HL-60/S4 treated with phorbol 12-myristate 13-acetate at 8.2 ng/mL for 4 days and 3 days (cell line): Measurements from ENCODE around the gene UQCC3.
"Not testable (repeated sequence)": the region's sequence is repeated elsewhere in the genome, so short reads cannot be mapped to it uniquely, and the experiment has no call there.

Experiments used
- in situ Hi-C: fragments of 300-500 bp; cut with MboI; formaldehyde crosslinking; loops from 2 replicates; pipeline ENCODE4 v1.15.0; 2022; ENCODE audit warnings: low sequenced_read_pairs

Gene UQCC3, protein sequence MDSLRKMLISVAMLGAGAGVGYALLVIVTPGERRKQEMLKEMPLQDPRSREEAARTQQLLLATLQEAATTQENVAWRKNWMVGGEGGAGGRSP

DNA sequence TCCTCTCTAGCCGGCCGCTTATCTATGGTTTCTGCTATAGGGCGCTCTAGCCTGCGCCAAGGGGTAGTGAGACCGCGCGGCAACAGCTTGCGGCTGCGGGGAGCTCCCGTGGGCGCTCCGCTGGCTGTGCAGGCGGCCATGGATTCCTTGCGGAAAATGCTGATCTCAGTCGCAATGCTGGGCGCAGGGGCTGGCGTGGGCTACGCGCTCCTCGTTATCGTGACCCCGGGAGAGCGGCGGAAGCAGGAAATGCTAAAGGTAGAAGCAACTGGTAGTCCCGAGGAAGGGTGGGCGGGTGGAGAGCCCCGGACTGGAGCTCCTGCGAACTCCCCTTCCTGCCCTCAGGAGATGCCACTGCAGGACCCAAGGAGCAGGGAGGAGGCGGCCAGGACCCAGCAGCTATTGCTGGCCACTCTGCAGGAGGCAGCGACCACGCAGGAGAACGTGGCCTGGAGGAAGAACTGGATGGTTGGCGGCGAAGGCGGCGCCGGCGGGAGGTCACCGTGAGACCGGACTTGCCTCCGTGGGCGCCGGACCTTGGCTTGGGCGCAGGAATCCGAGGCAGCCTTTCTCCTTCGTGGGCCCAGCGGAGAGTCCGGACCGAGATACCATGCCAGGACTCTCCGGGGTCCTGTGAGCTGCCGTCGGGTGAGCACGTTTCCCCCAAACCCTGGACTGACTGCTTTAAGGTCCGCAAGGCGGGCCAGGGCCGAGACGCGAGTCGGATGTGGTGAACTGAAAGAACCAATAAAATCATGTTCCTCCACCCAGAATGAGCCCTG, at the start of gene UQCC3, which contains the start of gene LBHD1:
UQCC3 (plus strand) TSS at position 66 of the 782 bp plus-strand sequence; CDS start at position 139, 73 bp downstream.
LBHD1 (minus strand) TSS at position 660 of the 782 bp plus-strand sequence. CDS start 2,236 bp downstream, outside the sequence.
- in situ Hi-C loops: no loop called here

DNA sequence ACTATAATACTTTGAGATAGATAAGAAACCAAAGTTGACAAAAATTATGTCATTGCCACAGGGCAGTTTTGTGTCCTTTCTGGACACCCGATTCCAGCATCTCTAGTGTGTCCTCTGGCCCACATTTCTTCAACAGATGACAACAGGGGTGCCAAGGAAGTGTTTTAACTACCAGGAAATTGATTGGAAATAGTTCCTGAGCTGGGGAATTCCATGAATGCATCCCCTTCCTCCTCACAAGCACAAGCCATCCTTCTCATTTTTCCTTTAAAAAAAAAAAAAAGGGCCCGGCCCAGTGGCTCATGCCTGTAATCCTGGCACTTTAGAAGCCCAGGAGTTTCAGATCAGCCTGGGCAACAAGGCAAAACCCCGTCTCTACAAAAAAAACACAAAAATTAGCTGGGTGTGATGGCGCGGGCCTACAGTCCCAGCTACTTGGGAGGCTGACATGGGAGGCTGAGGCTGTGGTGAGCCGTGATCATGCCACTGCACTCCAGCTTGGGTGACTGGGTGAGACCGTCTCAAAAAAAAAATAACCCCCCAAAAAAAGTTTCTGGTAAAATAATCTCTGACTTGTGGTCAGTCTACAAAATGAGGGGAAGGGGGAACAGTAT, 48.9 kb upstream of the UQCC3 start:
- in situ Hi-C loops: no loop called here

DNA sequence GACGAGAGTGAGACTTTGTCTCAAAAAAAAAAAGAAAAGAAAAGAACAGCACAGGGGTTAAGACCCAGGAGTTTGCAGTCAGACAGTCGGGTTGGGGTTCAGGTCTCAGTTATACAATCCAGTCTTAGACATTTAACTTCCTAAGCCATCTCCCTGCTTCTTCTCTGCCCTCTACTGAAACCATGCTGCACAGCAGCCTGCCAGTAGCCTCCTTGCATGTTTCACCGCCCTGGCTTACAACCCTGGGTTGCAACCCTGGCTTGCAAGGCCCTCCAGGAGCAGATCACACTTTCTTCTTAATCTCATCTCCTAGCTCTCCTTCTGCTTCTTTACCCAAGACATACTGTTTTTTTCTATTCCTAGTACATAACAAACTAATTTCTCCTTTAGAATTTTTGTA, 43.8 kb upstream of the UQCC3 start:
- in situ Hi-C loops: no loop called here

DNA sequence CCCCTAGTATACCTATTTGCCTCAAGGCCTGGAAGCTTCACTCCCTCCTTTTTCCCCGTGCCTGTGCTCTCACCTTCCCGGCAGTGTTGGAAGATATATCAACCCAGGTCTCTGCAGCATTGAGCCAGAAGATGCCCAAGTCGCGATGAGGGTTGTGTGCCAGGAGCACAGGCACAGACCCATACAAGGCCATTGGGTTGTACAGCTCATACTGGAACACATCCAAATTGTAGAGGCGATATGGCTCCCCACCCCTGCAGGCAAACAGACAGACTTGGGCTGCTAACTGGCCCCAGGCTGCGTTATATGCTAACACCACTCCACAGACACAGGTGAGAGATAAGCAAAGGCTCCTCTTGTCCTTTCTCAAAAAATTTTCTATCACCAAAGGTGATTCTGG, 39.0 kb upstream of the UQCC3 start:
- in situ Hi-C loops: no loop called here

DNA sequence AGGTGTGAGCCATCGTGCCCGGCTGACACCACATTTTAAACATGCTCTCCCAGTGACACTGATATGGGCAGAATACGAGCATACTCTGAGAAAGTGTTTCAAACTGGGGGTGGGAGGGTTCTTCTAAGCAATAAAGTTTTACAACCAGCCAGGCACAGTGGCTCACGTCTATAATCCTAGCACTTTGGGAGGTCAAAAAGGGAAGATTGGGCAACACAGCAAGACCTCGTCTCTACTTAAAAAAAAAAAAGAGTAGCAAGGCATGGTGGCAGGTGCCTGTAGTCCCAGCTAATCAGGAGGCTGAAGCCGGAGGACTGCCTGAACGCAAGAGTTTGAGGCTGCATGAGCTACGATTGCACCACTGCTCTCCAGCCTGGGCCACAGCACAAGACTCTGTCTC, 27.3 kb upstream of the UQCC3 start:
- in situ Hi-C loops: no loop called here

DNA sequence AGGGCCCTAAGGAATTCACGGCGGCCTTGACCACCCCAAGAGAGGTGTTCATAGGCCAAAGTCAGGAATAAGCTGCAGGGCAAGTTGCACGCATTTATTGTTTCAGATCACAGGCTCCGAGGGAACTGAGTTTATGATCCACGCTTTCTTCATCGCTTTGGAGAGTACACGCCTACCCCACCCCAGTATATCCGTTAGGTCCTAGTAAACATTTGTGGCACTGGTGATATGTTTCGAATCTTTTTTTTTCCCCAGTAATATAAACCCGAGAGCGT, 25.9 kb upstream of the UQCC3 start:
- in situ Hi-C loops: no loop called here

DNA sequence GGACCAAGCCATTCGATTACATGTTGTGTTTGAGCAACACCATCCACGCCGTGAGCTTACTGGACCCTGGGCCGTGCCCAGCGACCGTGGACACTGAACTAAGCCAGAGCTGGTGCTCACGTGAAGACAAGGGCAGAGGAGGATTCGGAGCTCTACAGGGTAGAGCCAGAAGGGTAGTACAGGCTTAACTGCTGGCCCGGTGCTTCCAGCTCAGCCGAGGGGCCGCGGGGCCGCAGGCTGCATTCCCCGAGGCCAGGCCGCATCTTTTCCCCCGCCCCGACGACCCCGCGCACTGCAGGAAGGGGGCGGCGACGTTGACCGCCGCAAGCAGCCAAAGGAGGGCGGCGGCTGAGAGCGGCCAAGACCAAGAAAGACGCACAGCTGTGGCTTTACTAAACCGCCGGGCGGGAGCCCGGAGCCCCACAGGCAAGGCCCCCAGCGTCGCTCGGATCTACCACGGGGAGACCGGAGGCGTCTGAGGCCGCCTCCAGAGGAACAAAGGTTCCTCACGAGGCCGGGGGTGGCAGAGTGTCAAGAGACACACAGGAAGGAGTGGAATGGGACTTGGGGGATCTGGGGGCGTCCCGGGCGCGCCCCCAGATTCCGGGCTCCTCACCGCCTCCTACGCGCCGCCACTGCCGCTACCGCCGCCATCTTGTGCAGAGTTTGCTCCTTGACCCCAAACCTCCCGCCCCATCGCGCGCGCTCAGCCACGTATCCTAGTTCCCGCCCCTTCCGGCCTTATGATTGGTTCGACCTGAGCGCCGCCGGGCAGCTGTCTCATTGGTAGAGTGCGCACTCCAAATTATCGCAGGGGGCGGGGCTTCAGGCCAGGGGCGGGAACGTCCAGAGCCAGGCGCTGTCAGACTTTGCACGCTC, 25.3 kb upstream of the UQCC3 start, which contains the start of gene GANAB:
GANAB (minus strand) TSS at position 668 of the 879 bp plus-strand sequence; CDS start at position 654, 14 bp downstream.
- in situ Hi-C loops: no loop called here

DNA sequence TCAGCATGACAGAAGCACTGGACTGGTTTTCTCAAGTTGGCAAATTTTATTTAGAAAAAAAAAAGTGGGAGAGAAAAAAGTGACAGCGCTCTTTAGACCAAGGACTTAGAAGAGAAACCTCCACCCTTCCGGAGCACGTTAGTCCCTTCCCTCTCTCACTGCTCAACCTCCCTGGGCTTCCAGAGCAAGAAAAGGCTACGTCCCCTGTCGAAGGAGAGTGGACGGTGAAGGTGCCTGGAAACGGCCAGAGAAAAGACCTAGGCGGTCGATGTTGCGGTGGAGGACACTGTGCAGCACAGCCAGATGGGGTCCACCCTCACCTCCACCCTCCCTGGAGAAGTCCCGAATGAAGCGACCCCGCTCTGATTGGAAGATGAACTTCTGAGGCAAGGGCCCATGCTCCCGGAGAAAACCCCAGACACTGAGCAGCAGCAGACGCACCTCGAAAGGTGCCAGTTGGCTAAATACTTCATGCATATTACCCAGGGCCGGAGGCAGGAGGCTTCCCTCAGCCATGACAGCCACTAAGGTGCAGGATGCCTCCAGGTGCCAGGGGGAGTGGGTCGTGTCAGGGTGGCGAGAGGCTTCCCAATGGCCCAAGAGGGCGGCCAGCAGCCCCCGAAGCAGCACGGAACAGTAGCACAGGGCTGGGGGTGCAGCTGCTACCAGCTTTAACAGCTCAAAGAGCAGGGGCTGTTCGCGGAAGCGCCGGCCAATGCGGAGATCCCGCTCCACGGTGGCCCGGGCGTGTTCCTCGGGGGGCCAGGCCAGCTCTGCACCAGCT, 24.5 kb upstream of the UQCC3 start:
- in situ Hi-C loops: no loop called here

DNA sequence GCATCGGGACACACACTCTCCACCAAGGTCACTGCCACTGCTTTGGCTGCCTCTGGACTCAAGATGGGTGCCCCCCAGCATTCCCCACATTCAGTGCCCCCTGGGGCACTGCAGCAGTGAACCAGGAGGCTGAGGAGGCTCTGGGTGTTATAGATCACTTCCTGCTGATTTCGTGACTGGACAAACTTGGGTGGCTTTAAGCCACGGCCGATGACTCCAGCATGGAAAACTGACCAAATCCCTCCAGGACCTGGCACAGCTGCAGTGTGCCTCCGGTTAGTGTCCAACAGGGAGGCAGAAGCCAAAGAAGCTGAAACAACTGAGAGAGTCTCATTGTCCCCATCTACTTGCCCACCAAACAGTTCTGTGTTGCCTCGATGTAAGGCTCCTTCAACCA, 23.9 kb upstream of the UQCC3 start:
- in situ Hi-C loops: no loop called here

DNA sequence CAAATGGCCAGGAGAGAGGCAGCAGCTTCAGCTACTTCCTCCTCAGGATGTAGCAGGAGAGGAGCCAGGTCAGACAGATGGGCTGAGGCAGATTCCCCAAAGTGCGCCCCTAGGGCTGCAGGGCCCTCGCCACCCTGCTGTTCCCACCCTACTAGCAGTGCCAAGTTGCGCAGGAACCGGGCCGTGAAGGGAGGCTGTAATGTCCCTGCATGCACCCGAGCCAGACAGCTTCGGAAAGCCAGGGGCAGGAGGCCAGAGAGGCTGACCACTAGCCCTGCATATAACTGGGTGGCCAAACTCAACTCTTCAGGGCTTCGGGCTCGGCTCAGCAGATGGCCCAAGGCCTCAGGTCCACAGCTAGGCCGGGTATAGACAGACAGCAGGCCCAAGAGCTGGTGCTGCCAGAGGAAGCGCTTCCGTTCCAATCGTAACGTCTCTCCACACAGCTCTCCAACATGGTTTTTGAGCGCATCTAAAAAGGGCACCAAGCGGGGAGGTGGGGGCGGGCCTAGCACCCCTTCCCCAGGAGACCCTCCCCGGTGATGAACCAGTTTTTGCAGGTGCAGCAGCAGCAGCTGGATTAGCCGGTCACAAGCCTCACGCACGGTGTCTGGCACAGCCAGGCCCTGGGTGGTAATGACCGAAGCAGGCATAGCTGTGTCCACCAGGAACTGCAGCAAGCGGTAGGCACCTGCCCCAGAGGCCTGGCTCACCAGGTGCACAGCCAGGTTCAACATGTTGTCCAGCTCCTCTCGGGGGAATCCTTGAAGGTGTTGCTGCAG, 23.1 kb upstream of the UQCC3 start:
- in situ Hi-C loops: no loop called here

DNA sequence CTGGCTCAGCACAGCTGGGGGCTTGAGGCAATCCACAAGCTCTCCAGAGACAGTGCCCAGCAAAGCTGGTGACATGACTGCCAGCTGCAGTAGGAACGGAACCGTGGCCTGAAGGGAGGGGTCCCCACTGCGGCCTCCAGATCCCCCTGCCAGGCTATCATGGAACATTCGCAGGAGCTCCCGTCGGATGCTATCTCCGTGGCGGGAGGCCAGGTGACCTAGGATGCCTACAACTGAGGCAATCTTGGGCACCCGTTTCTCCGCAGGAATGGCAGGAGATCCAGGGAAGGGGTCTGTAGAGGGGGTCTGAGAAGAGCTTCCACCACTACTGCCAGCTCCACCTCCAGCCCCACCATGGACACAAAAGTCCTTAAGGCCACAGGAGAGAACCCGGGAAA, 22.5 kb upstream of the UQCC3 start:
- in situ Hi-C loops: no loop called here

DNA sequence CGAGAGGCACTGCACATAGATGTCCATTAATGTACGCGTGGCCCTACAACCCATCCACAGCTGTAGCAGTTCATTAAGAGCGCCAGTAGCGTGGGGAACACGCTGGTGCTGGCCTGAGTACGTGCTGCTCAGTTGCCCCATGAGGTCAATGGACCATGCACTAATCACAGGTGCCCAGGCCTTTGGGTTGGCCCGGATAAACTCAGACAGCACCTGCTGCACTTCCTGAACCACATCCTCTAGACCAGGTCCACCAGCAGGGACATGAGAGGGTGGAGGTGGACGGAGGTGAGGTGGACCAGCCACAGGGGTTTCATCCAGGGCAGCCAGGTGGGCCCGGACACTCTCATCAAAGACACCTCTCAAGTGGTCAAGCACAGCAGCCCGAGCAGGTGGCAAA, 22.0 kb upstream of the UQCC3 start:
- in situ Hi-C loops: no loop called here

DNA sequence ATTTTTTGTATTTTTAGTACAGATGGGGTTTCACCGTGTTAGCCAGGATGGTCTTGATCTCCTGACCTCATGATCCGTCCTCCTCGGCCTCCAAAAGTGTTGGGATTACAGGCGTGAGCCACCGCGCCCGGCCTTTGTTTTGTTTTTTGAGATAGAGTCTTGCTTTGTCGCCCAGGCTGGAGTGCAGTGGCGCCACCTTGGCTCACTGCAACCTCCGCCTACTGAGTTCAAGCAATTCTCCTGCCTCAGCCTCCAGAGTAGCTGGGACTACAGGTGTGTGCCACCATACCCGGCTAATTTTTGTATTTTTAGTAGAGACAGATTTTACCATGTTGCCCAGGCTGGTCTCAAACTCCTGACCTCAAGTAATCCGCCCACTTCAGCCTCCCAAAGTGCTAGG, 21.2 kb upstream of the UQCC3 start:
- in situ Hi-C loops: not testable (repeated sequence)

DNA sequence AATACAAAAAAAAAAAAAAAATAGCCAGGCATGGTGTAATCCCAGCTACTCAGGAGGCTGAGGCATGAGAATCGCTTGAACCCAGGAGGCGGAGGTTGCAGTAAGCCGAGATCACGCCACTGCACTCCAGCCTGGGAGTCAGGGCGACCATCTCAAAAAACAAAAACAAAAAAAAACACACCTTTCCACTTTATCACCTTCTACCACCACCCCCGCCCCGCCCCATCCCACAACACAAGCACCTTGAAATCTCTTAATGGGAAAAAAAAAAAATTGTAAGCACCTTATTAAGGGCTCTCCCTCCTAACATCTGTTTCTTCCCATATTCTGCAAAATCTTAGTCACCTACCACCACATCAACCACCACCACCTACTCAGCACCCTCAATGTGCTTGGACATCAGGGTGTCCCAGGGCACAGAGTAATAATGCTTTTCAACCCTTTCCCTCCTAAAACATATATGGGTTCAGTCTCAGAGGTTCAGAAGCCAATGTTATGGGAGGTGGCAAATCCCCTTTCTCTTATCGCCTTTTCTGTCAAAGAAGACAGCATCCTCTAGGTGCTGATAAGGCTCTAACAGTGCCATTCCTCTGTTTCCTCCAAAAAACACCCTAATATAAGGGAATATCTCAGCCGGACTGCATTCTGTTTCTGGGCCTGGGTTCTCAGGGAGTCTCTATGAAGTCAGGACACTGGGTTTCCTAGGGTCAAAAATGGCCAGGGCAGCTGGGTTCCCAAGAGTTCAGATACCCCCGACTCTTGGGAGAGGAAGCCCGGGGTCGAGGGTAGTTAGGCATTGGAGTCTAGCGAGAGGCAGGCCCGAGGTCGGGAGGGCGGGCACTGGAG, 19.1 kb upstream of the UQCC3 start:
- in situ Hi-C loops: no loop called here

DNA sequence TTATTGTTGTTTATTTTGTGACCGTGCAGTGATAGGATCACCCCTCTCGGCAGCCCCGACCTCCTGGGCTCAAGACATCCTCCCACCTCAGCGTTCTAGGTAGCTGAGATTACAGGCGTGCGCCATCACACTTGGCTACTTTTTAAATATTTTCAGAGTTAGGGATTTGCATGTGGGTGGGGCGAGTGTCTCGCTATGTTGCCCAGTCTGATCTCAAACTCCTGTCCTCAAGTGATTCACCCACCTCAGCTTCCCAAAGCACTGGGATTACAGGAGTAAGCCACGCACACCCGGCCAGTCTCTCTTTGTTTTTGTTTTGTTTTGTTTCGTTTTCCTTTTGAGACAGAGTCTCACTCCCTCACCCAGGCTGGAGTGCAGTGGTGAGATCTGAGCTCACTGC, 17.2 kb upstream of the UQCC3 start:
- in situ Hi-C loops: no loop called here

DNA sequence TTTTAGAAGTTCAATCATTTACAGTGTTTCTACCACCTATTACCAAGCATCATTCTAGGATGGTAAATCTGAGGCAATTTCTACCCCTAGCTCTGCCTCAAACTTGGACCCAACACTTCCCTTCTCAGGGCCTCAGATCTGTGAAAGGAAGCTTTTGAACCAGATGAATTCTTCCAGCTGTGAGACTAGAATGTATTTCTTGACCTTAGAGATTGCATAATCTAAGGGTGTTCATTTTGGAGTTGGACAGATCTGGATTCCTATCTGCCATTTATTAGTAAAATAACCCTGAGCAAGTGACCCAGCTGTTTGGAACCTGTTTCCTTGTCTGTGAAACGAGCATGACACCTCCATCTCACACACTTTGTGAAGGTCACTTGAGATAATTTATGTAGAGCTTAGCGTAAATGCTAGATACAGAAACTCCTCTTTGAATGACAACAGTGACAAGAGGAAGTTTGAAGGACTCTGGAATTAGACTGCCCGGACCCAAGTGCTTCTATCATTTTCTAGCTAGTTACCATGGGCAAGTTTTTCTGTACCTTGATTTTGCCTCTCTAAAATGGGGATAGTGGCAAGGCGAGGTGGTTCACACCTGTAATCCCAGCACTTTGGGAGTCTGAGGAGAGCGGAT, 14.6 kb upstream of the UQCC3 start:
- in situ Hi-C loops: no loop called here

DNA sequence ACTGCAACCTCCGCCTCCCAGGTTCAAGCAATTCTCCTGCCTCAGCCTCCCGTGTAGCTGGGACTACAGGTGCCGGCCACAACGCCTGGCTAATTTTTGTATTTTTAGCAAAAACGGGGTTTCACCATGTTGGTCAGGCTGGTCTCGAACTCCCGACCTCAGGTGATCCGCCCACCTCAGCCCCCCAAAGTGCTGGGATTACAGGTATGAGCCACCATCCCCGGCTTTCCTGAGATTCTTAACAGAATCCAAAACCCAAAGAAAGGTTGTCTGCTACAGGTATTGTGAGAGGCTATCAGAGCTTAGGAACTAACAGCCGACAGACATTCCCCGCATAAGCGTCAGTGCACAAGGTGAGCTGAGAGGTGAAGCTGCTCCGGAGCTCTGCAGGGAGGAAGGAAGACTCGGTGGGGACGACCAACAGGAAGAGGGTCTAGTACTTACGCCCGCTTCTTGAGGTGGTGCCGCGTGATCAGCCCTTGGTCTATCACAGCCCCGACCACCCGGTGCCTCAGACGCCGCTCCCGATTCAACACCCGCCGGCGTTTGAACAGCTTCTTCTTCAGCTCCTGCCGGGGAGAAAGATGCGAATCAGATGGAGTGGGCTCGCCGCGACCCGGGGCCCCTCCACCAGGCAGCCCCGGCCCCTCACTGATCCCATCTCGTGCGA, 6.9 kb upstream of the UQCC3 start:
- in situ Hi-C loops: no loop called here

DNA sequence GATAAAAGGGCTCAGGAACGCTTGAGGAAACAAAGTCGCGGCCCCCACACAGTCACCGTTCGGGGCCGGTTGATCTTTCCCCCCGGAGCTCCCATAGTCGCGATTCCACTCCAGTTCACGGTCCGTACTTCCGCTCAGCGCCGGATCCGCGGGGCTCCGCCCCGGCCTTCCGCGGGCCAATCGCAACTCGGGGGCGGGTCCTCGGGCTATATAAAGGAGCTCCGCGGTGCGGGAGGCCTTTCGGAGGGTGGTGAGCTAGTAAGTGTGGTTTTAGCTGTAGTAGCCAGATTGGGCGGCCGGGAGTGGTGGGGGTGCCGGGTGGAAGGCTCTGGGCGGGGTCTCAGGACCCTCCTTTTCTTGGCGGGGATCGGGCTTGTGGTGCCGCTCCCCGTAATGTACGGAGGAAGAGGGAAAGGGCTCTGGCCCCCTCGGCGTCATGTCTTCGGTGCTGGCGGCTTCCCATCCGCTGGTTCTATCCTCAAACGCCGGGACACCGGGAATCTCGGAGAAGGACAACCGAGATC, 6.3 kb upstream of the UQCC3 start, which contains the start of the genes C11orf98 and CSKMT:
C11orf98 (minus strand) TSS at position 136 of the 524 bp plus-strand sequence; CDS start at position 95, 41 bp downstream.
CSKMT (plus strand) TSS at position 238 of the 524 bp plus-strand sequence. CDS start 568 bp downstream, outside the sequence.
- in situ Hi-C loops: no loop called here
